Peyer's patch (tissue), 4 donors: ENCODE measurements around the gene SIX3.

ENCODE experiments used
- CTCF ChIP-seq, 6 experiments: fragments of 450-650 bp in 4 of 6; fragments of 200-600 bp in 2 of 6; sonication (generic) in 1 of 6; IDR thresholded peaks; one replicate each; pipeline ENCODE4 v1.5.1; 2017 to 2019; ENCODE audit warnings: antibody characterized with exemption in 6 of 6, mild to moderate bottlenecking in 3 of 6, moderate library complexity in 1 of 6
- POLR2A ChIP-seq, 2 donors: fragments of 450-650 bp; IDR thresholded peaks; one replicate each; pipeline ENCODE4 v1.5.1; 2017; ENCODE audit warnings: antibody characterized with exemption in 2 of 2, mild to moderate bottlenecking in 2 of 2, moderate library complexity in 2 of 2

- TF ChIP-seq CTCF (IDR thresholded peaks at IDR 0.05), result no peak
- no peak for TF ChIP-seq POLR2A (IDR thresholded peaks at IDR 0.05)
Measured at GRCh38 chr2:44916291-44916690, 25.2 kb upstream of the SIX3 start.
